Measurements from ENCODE around the gene WHAMM. TPM values are rescaled to one million over a fixed set of nuclear protein-coding genes. Genes with fewer than 3 reads are reported as not detected.

WHAMM gene
- total and polyA plus RNA-seq, 4 donors = 4.2 to 10.4 (median 6.6) TPM

GRCh38 chr15:82849556-82850512, 40.4 kb downstream of the WHAMM start:
- peaks cover 0 to 2% (median 0%) of the 10 kb centered on the region in 4 donors for H3K36me3 ChIP-seq (ENCODE audit: control insufficient read depth in 4 of 4, insufficient read depth in 4 of 4, low read length in 4 of 4)
- H3K9ac ChIP-seq (ENCODE audit: insufficient read depth in 1 of 2, low read length in 2 of 2) = no peak overlapping the region
- DNase-seq = peak; percentile 76 to 88 (median 77)
- ATAC-seq (ENCODE audit: insufficient read depth, low FRiP score) = peak; percentile 85
- H3K9me3 ChIP-seq (ENCODE audit: control insufficient read depth in 4 of 4, insufficient read depth in 3 of 4, low read length in 3 of 4) = no peaks in the 10 kb centered on the region
- H3K27me3 ChIP-seq (ENCODE audit: control insufficient read depth in 3 of 3, insufficient read depth in 3 of 3, low read length in 2 of 3) = no peaks in the 10 kb centered on the region
- WGBS, 2 donors = 16 to 23% methylated on average over 23 of the region's 23 CpGs
- TF ChIP-seq CTCF (IDR thresholded peaks at IDR 0.05; ENCODE audit: control extremely low read depth, extremely low read depth) = peak; percentile 41
- peak overlapping the region in 1 of 2 donors; percentile 15 for H3K27ac ChIP-seq (ENCODE audit: low read depth in 1 of 2, low read length in 1 of 2)
- H3K4me1 ChIP-seq (ENCODE audit: control insufficient read depth in 5 of 5, insufficient read depth in 5 of 5, low read length in 5 of 5) = peaks cover 0 to 14% (median 0%) of the 10 kb centered on the region in 5 donors
- no peak overlapping the region for H3K4me3 ChIP-seq

- Histone ChIP-seq H3K36me3 (ENCODE audit: control insufficient read depth in 4 of 4, insufficient read depth in 4 of 4, low read length in 4 of 4) (peaks cover 0 to 2% (median 0%) of the 10 kb centered on the region in 4 donors), H3K4me1 (ENCODE audit: control insufficient read depth in 5 of 5, insufficient read depth in 5 of 5, low read length in 5 of 5) (peaks cover 0 to 14% (median 0%) of the 10 kb centered on the region in 5 donors), H3K27ac (ENCODE audit: low read depth in 1 of 2, low read length in 1 of 2) (no peak overlapping the region), H3K9ac (ENCODE audit: insufficient read depth in 1 of 2, low read length in 2 of 2) (no peak overlapping the region), H3K4me3 (no peak overlapping the region), H3K27me3 (ENCODE audit: control insufficient read depth in 3 of 3, insufficient read depth in 3 of 3, low read length in 2 of 3) (no peaks in the 10 kb centered on the region), H3K9me3 (ENCODE audit: control insufficient read depth in 4 of 4, insufficient read depth in 3 of 4, low read length in 3 of 4) (no peaks in the 10 kb centered on the region)
- no peak for DNase-seq
- TF ChIP-seq CTCF (IDR thresholded peaks at IDR 0.05; ENCODE audit: control extremely low read depth, extremely low read depth) = no peak
- 74 to 78% methylated on average over 7 of the region's 7 CpGs for WGBS, 2 donors
- ATAC-seq (ENCODE audit: insufficient read depth, low FRiP score) = no peak
These were observed 41.3 kb downstream of the WHAMM start for GRCh38 chr15:82850731-82851130.

- H3K27me3 ChIP-seq (ENCODE audit: control insufficient read depth in 3 of 3, insufficient read depth in 3 of 3, low read length in 2 of 3) = no peaks in the 10 kb centered on the region
- H3K4me3 ChIP-seq = no peak overlapping the region
- ATAC-seq (ENCODE audit: insufficient read depth, low FRiP score) = no peak
- H3K36me3 ChIP-seq (ENCODE audit: control insufficient read depth in 4 of 4, insufficient read depth in 4 of 4, low read length in 4 of 4) = peaks cover 0 to 2% (median 0%) of the 10 kb centered on the region in 4 donors
- H3K9me3 ChIP-seq (ENCODE audit: control insufficient read depth in 4 of 4, insufficient read depth in 3 of 4, low read length in 3 of 4) = no peaks in the 10 kb centered on the region
- WGBS, 2 donors = 87 to 93% methylated on average over 14 of the region's 14 CpGs
- no peak for TF ChIP-seq CTCF (IDR thresholded peaks at IDR 0.05; ENCODE audit: control extremely low read depth, extremely low read depth)
- peaks cover 0 to 14% (median 0%) of the 10 kb centered on the region in 5 donors for H3K4me1 ChIP-seq (ENCODE audit: control insufficient read depth in 5 of 5, insufficient read depth in 5 of 5, low read length in 5 of 5)
- no peak overlapping the region for H3K27ac ChIP-seq (ENCODE audit: low read depth in 1 of 2, low read length in 1 of 2)
- H3K9ac ChIP-seq (ENCODE audit: insufficient read depth in 1 of 2, low read length in 2 of 2) = no peak overlapping the region
- no peak for DNase-seq
These were observed 42.0 kb downstream of the WHAMM start for GRCh38 chr15:82851306-82851850.
